NB4 (cell line): Measurements from ENCODE around the gene HDAC9.

Experiments used
- DNase-seq: peaks from one replicate; pipeline ENCODE4 v3.0.0; 2010; ENCODE audit warnings: low read depth
- H3K4me3 ChIP-seq: one replicate; pipeline ENCODE4 v1.5.1; 2011; ENCODE audit warnings: mild to moderate bottlenecking, low read depth, low read length, moderate library complexity
- MYC ChIP-seq: IDR thresholded peaks from 2 replicates; pipeline ENCODE4 v1.6.1; 2011; ENCODE audit warnings: low read depth, low read length
- POLR2A ChIP-seq: IDR thresholded peaks from 2 replicates; pipeline ENCODE4 v1.6.1; 2011; ENCODE audit warnings: mild to moderate bottlenecking; ENCODE audit not compliant: insufficient read length; ENCODE audit errors: extremely low read depth
- TF ChIP-seq, protein P1 (sequence below): IDR thresholded peaks from 2 replicates; pipeline ENCODE4 v1.6.1; 2011; ENCODE audit warnings: low read depth, low read length
- TF ChIP-seq, protein P2 (sequence below): IDR thresholded peaks from one replicate; pipeline ENCODE4 v1.5.1; 2012; ENCODE audit warnings: low read depth, low read length

HDAC9 gene

DNA sequence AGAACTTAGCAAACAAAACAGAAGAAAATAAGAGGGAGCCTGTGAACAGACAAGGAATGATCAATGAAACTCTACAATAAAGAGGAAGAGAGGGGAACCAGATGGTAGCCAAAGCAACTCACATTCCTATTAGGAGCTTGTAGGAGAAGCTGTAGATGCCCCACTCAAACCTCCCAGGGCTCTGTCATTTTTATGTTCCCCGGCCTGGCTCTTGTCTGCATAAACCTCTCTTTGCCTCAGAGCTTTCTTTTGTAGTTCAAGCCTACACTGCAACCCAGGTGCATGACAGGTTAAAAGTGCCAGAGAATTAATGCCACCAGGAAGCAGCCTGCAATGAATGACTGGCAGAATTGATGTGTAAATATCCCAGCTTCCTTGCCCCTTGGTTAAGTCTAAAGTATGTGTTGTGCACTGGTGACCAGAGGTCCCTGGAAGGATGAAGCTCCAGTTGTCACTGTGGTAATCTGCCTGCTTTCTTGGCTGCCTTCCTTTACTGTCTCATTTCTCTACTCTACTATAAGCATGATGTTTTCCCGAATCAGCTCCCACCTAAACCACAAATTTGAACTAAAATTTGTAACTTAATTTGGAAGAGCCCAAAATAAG is 40.4 kb downstream of the HDAC9 start:
- DNase-seq, result no peak
- H3K4me3 ChIP-seq, result no peak overlapping the region
- TF ChIP-seq, protein P1, sequence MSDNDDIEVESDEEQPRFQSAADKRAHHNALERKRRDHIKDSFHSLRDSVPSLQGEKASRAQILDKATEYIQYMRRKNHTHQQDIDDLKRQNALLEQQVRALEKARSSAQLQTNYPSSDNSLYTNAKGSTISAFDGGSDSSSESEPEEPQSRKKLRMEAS, result no peak
- TF ChIP-seq POLR2A (no peak), MYC (no peak)
- TF ChIP-seq, protein P2, sequence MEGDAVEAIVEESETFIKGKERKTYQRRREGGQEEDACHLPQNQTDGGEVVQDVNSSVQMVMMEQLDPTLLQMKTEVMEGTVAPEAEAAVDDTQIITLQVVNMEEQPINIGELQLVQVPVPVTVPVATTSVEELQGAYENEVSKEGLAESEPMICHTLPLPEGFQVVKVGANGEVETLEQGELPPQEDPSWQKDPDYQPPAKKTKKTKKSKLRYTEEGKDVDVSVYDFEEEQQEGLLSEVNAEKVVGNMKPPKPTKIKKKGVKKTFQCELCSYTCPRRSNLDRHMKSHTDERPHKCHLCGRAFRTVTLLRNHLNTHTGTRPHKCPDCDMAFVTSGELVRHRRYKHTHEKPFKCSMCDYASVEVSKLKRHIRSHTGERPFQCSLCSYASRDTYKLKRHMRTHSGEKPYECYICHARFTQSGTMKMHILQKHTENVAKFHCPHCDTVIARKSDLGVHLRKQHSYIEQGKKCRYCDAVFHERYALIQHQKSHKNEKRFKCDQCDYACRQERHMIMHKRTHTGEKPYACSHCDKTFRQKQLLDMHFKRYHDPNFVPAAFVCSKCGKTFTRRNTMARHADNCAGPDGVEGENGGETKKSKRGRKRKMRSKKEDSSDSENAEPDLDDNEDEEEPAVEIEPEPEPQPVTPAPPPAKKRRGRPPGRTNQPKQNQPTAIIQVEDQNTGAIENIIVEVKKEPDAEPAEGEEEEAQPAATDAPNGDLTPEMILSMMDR, result no peak

DNA sequence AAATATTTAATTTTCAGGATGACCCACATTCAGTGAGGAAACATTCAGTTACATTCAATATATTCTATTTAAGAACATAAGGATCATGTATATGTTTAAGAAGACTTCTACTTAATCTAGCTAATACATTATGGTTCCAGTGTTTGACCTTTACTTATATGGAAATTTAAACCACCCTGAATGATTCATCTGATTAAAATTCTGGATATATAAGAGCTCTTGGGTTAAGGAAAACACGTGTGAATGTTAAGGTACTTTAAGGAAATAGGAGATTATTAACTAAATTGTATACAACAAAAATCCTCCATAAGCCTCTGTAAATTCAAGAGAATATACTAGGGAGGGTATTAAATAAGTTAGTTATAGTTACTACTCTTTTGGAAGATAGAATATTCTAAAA is 40.9 kb downstream of the HDAC9 start:
- no peak for DNase-seq
- TF ChIP-seq MYC (no peak), POLR2A (no peak)
- TF ChIP-seq, protein P2, result no peak
- TF ChIP-seq, protein P1, result no peak

DNA sequence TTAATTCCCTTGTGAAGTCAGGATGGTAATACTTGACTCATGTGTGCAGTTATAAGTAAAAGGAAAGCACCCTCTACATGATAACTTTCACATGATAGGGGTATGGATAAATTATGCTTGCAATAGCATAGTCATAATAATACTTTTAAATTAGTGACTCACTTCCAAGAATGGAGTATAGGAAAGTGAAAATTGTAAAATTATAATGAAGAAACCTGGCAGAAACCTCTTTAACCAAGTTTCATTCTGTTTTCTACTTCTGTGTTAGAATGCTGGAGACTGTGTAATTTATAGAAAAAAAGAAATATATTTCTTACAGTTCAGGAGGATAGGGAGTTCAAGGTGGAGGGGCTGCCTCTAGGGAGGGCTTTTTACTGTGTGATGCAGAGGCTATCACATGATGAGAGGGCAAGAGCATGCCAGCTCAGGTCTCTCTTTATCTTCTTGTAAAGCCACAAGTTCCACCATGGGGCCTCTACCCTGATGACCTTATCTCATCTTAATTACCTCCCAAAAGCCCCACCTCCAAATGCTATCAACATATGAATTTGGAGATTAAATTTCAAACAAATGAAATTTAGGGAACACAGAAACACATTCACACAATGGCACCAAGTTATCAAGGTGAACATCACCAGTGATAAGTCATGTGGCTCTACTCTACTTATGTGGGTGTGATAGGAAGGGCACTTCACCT is 43.2 kb downstream of the HDAC9 start:
- H3K4me3 ChIP-seq, result no peak overlapping the region
- DNase-seq, result no peak
- TF ChIP-seq, protein P1, result no peak
- no peak for TF ChIP-seq POLR2A
- no peak for TF ChIP-seq MYC
- TF ChIP-seq, protein P2, result no peak

More for the DNA sequence above, 40.9 kb downstream of the HDAC9 start:
- H3K4me3 ChIP-seq, result no peak overlapping the region

DNA sequence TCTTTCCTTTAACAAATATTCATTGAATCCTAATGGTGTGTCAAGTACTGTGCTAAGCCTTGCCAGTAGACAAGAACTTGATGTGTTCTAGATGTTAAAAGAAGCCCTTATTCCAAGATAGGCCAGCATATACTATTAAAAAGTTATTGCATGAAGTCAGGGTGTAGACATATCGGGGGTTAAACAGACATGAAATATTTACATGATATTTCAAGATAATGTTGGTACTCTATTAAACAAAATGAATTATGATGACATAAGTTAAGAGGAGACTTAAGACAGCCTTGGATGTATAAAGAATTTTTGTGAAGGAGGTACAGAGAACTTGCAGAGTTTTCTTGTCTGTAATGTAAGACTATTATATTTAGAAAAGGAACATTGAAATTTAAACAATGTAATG is 44.8 kb downstream of the HDAC9 start:
- TF ChIP-seq POLR2A, result no peak
- TF ChIP-seq, protein P2, result no peak
- TF ChIP-seq, protein P1, result no peak
- TF ChIP-seq MYC, result no peak
- DNase-seq, result no peak
- H3K4me3 ChIP-seq, result no peak overlapping the region

DNA sequence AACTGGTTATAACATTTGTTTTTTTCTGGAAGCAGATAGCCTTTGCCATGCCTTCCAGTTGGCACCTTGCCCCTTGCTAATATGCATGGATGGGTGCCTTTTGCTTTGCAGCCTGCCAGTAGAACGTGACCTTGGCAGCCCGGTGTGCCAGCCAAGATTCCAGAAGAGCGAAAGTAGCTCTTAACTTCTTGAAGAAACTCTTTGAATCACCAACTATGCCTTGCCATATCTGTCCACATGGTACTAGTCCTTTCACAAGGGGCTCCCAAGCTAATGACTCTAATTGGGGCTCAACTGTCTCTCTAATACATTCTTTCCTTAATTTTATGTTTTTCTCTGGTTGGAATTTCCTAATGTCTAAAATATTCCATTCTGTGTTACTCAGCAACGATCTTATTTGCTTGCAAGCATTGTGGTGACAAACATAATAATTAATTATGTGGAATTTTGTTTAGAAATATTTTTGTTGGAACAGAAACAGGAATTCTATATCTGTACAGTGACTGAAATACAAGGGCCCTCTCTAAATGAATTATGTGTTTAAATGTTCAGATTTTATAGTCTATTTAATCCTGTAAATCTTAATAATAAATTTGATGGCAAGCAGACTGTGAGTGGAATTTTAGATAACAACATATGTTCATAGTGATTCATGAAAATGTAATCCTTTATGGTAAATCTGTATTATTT is 45.8 kb downstream of the HDAC9 start:
- DNase-seq, result no peak
- no peak overlapping the region for H3K4me3 ChIP-seq
- TF ChIP-seq MYC (no peak), POLR2A (no peak)
- TF ChIP-seq, protein P2, result no peak
- TF ChIP-seq, protein P1, result no peak
